Mesothelial cell of epicardium (in vitro differentiated cells): ENCODE measurements around the gene PARVG. TPM values are rescaled to one million over a fixed set of nuclear protein-coding genes. Genes with fewer than 3 reads are reported as not detected.

Source experiments
- DNase-seq, 2 experiments: peaks; one replicate each; pipeline ENCODE4 v3.0.0; 2021; ENCODE audit warnings: low spot score in 2 of 2; ENCODE audit not compliant: unreplicated experiment in 2 of 2
- H3K27ac Mint-ChIP-seq: 2 replicates; pipeline ENCODE4 v1.8.0; 2021; ENCODE audit warnings: mixed read lengths
- H3K27me3 Mint-ChIP-seq: 2 replicates; pipeline ENCODE4 v1.8.0; 2021; ENCODE audit warnings: low read depth, mixed read lengths
- H3K36me3 Mint-ChIP-seq: 2 replicates; pipeline ENCODE4 v1.8.0; 2021; ENCODE audit warnings: mixed read lengths
- H3K4me1 Mint-ChIP-seq: 2 replicates; pipeline ENCODE4 v1.8.0; 2021; ENCODE audit warnings: mixed read lengths
- H3K4me3 Mint-ChIP-seq: 2 replicates; pipeline ENCODE4 v1.8.0; 2021; ENCODE audit warnings: mild to moderate bottlenecking, moderate library complexity, mixed read lengths
- H3K9me3 Mint-ChIP-seq: 2 replicates; pipeline ENCODE4 v1.8.0; 2021; ENCODE audit warnings: mixed read lengths
- total RNA-seq: library from RNA; stranded (reverse); gene quantifications from 3 replicates; pipeline ENCODE4 v1.2.1, GENCODE V29; 2021
- TF ChIP-seq, protein P1 (sequence below): fragments of 200-600 bp; sonication (generic); IDR thresholded peaks from one replicate; pipeline ENCODE4 v1.5.0; 2021; ENCODE audit warnings: antibody characterized with exemption; ENCODE audit not compliant: unreplicated experiment

Gene PARVG
- total RNA-seq, 1 donor from 2014 or later, result 1.0 TPM

- Mint-ChIP-seq H3K27me3 (peaks cover 30% of the 10 kb centered on the region), H3K4me1 (no peaks in the 10 kb centered on the region), H3K36me3 (no peaks in the 10 kb centered on the region), H3K4me3 (no peak overlapping the region), H3K9me3 (peaks cover 24% of the 10 kb centered on the region), H3K27ac (no peak overlapping the region)
- TF ChIP-seq, protein P1, sequence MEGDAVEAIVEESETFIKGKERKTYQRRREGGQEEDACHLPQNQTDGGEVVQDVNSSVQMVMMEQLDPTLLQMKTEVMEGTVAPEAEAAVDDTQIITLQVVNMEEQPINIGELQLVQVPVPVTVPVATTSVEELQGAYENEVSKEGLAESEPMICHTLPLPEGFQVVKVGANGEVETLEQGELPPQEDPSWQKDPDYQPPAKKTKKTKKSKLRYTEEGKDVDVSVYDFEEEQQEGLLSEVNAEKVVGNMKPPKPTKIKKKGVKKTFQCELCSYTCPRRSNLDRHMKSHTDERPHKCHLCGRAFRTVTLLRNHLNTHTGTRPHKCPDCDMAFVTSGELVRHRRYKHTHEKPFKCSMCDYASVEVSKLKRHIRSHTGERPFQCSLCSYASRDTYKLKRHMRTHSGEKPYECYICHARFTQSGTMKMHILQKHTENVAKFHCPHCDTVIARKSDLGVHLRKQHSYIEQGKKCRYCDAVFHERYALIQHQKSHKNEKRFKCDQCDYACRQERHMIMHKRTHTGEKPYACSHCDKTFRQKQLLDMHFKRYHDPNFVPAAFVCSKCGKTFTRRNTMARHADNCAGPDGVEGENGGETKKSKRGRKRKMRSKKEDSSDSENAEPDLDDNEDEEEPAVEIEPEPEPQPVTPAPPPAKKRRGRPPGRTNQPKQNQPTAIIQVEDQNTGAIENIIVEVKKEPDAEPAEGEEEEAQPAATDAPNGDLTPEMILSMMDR, result no peak
- DNase-seq, result peak in 1 of 2 experiments; percentile 2
Measured at GRCh38 chr22:44254811-44255210, 74.1 kb downstream of the PARVG start.

GRCh38 chr22:44256085-44256484 is 75.4 kb downstream of the PARVG start:
- H3K4me1 Mint-ChIP-seq, result no peaks in the 10 kb centered on the region
- DNase-seq, result peak in 1 of 2 experiments; percentile 16
- H3K9me3 Mint-ChIP-seq, result peaks cover 12% of the 10 kb centered on the region
- H3K4me3 Mint-ChIP-seq, result no peak overlapping the region
- peaks cover 30% of the 10 kb centered on the region for H3K27me3 Mint-ChIP-seq
- TF ChIP-seq, protein P1, result no peak
- no peaks in the 10 kb centered on the region for H3K36me3 Mint-ChIP-seq
- no peak overlapping the region for H3K27ac Mint-ChIP-seq

DNA sequence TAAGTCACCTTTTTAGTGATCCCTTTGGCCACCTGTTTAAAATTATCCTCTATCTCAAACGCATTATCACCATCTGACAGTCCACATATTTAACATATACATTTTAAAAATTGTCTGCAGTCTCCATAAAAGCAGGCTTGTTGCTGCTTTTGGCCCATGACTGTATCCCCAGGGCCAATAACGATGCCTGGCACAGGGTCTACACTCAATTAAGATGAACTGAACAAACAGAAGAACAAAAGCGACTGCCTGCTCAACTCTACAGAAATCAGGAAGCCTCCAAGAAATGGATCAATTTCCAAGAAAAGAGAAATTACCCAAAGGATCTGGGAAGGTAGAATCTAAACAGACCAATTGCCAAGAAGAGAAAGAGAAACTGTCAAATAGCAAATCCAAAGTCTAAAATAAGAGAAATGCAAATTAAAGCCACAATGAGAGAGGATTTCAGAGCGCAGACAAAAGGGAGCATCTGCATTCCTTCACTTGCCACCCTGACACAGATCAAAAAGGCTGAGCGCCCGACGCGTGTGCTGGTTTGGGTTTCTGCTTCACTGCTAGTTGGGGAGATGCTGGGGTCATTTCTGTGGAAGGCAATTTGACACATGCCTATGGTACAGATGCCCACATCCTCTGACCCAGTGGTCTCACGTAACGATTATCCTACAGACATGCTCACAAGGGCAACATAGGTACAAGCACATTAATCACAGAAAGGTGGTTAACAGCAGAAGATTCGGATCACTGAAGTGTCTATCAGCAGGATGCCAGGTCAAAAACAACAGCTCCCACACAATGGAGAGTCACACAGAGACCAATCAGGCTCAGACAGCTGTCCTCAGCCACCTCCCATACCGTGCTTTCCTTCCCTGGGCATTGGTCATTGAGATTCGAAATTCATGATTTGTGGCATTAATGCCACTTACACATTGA is 76.1 kb downstream of the PARVG start:
- DNase-seq, result peak in 1 of 2 experiments; percentile 6
- Mint-ChIP-seq H3K27me3 (peaks cover 30% of the 10 kb centered on the region), H3K36me3 (no peaks in the 10 kb centered on the region), H3K9me3 (peaks cover 6% of the 10 kb centered on the region), H3K4me1 (no peaks in the 10 kb centered on the region), H3K4me3 (no peak overlapping the region), H3K27ac (no peak overlapping the region)
- TF ChIP-seq, protein P1, result no peak

Other genes starting within 250 kb of the PARVG start
- gene SAMM50, start 225.5 kb upstream of the PARVG start, total RNA-seq, result 44.1 to 44.9 TPM (median 44.8 TPM) in 3 replicates
- 21.7 to 23.3 TPM (median 22.1 TPM) in 3 replicates for gene PARVB, start 156.6 kb upstream of the PARVG start, total RNA-seq
- 0.58 to 0.72 TPM (median 0.62 TPM) in 3 replicates for gene SHISAL1, start 132.0 kb downstream of the PARVG start, total RNA-seq